Measurements from ENCODE around the gene SPATS2L. TPM values are rescaled to one million over a fixed set of nuclear protein-coding genes. Genes with fewer than 3 reads are reported as not detected.

The SPATS2L gene
- total and polyA plus RNA-seq, 9 donors, result 36.5 to 93.0 (median 70.6) TPM

DNA sequence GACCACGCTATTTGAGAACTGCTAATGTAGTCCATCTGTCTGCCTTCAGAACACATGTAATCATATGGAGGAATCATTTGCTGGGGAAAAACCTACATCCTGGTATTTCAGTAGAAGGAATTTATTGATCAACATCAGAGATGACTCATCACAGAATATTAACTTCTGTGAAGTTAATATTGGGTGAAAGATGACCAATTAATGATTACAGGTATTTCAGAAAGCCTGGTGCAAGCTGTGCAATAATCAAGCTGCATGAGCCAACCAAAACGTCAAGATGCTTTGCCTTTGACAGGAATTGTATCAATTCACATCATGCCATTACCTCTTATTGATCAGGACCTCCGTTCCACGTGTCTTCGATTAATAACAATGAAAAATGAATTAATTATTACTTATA is 9.4 kb upstream of the SPATS2L start:
- Histone ChIP-seq H3K36me3 (no peaks in the 10 kb centered on the region), H3K4me1 (ENCODE audit: insufficient read depth) (no peaks in the 10 kb centered on the region), H3K9me3 (no peaks in the 10 kb centered on the region), H3K27ac (no peak overlapping the region), H3K27me3 (no peaks in the 10 kb centered on the region), H3K4me3 (no peak overlapping the region)
- intact Hi-C loops (cut with DNase I), result no loop called here
- WGBS, 3 donors, result 89 to 93% (median 91%) methylated on average over 5 of the region's 5 CpGs
- TF ChIP-seq, protein P1, sequence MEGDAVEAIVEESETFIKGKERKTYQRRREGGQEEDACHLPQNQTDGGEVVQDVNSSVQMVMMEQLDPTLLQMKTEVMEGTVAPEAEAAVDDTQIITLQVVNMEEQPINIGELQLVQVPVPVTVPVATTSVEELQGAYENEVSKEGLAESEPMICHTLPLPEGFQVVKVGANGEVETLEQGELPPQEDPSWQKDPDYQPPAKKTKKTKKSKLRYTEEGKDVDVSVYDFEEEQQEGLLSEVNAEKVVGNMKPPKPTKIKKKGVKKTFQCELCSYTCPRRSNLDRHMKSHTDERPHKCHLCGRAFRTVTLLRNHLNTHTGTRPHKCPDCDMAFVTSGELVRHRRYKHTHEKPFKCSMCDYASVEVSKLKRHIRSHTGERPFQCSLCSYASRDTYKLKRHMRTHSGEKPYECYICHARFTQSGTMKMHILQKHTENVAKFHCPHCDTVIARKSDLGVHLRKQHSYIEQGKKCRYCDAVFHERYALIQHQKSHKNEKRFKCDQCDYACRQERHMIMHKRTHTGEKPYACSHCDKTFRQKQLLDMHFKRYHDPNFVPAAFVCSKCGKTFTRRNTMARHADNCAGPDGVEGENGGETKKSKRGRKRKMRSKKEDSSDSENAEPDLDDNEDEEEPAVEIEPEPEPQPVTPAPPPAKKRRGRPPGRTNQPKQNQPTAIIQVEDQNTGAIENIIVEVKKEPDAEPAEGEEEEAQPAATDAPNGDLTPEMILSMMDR (IDR thresholded peaks at IDR 0.05), result no peak
- DNase-seq, result no peak

DNA sequence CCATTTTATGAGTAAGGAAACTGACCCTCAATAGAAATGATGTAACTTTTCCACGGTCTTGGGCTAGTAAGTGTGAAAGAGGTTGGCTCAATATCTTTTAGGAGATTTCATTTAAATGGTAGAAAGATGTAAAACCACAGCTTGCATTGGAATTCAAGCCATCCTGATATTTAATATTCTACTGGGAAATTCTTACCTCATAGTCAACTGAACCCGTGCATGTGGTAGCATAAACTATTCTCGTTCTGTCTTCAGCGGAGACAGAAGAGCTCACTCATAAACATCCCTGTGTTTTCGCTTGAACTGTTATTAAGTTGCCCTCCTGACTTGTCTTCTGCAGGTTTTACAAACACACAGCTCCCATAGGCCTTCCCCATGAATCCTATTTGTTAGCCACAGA is 8.5 kb upstream of the SPATS2L start:
- WGBS, 3 donors, result 54 to 77% (median 61%) methylated on average over 5 of the region's 5 CpGs
- no peaks in the 10 kb centered on the region for H3K36me3 ChIP-seq
- intact Hi-C loops (cut with DNase I), result no loop called here
- no peak overlapping the region for H3K27ac ChIP-seq
- H3K27me3 ChIP-seq, result no peaks in the 10 kb centered on the region
- H3K9me3 ChIP-seq, result no peaks in the 10 kb centered on the region
- DNase-seq, result no peak
- TF ChIP-seq POLR2A (IDR thresholded peaks at IDR 0.05), result no peak
- TF ChIP-seq EP300 (IDR thresholded peaks at IDR 0.05), result no peak
- TF ChIP-seq, protein P1 (IDR thresholded peaks at IDR 0.05), result no peak
- H3K4me3 ChIP-seq, result no peak overlapping the region
- no peaks in the 10 kb centered on the region for H3K4me1 ChIP-seq (ENCODE audit: insufficient read depth)

DNA sequence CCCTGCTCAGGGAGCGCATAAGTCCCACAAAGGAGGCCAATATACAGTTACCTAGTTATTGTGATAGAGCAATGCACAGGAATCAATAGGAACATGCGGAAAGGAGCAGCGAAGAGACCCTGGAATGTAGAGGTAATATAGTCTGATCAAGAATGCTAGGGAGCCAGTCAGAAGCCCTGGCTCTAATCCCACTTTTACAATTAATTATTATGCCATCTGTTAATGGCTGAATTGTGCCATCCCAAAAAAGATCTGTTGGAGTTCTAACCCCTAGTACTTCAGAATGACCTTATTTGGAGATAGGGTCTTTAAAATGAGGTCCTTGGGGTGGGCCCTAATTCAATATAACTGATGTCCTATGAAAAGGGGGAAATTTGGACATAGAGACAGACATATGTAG is 7.7 kb upstream of the SPATS2L start:
- Histone ChIP-seq H3K9me3 (no peaks in the 10 kb centered on the region), H3K27me3 (no peaks in the 10 kb centered on the region), H3K4me3 (no peak overlapping the region), H3K4me1 (ENCODE audit: insufficient read depth) (no peaks in the 10 kb centered on the region), H3K36me3 (no peaks in the 10 kb centered on the region), H3K27ac (no peak overlapping the region)
- WGBS, 3 donors, result 97 to 99% (median 98%) methylated on average over 3 of the region's 3 CpGs
- DNase-seq, result no peak
- intact Hi-C loops (cut with DNase I), result no loop called here
- TF ChIP-seq POLR2A (IDR thresholded peaks at IDR 0.05) (no peak), EP300 (IDR thresholded peaks at IDR 0.05) (no peak)
- TF ChIP-seq, protein P1 (IDR thresholded peaks at IDR 0.05), result no peak

DNA sequence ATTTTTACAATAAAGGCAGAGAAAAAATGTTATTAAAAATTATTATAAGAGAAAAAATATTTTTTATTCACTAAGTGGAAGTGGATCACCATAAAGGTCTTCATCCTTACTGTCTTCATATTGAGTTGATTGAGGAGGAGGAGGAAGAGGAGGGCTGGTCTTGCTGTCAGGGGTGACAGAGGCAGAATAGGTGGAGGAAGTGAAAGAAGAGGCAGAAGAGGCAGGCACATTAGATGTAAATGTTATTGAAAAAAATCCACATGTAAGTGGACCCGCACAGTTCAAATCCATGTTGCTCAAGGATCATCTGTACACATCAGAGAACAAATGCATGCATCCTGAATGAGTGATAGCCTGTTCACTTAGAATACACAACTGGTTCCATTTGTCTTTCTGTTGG is 6.4 kb upstream of the SPATS2L start:
- Histone ChIP-seq H3K9me3 (no peaks in the 10 kb centered on the region), H3K36me3 (no peaks in the 10 kb centered on the region), H3K27me3 (no peaks in the 10 kb centered on the region), H3K4me3 (no peak overlapping the region), H3K4me1 (ENCODE audit: insufficient read depth) (no peaks in the 10 kb centered on the region), H3K27ac (no peak overlapping the region)
- no peak for DNase-seq
- 91 to 98% (median 95%) methylated on average over 1 of the region's 1 CpG for WGBS, 3 donors
- intact Hi-C loops (cut with DNase I), result loop anchor here (10.0 kb wide), 3 partner anchors 175 to 315 kb away; no protein-coding TSS in a partner anchor
- TF ChIP-seq EP300 (IDR thresholded peaks at IDR 0.05) (no peak), POLR2A (IDR thresholded peaks at IDR 0.05) (no peak)
- TF ChIP-seq, protein P1 (IDR thresholded peaks at IDR 0.05), result no peak

All from ovary (tissue), 9 donors.